H1 (cell line): ENCODE data around the gene IL1R1. TPM values are rescaled to one million over a fixed set of nuclear protein-coding genes. Genes with fewer than 3 reads are reported as not detected.

Experiments used
- CTCF ChIA-PET: fragments of 300-600 bp; sonication (Branson Sonifier 250); formaldehyde crosslinking; loops from one replicate; lab custom pipeline; 2021; ENCODE audit not compliant: partially characterized antibody; lab: Charles Lee
- POLR2A ChIA-PET: fragments of 300-600 bp; sonication (Branson Sonifier 250); formaldehyde crosslinking; loops from one replicate; lab custom pipeline; 2021; ENCODE audit warnings: inconsistent platforms; ENCODE audit not compliant: partially characterized antibody; lab: Charles Lee
- DNase-seq, 2 experiments: peaks; one replicate each; pipeline versions ENCODE4 v3.0.0 to v3.0.0-alpha.2; 2010 to 2022; ENCODE audit warnings: low spot score in 2 of 2, low read depth in 1 of 2, mixed read lengths in 1 of 2
- FAIRE-seq: peaks from 2 replicates; lab custom pipeline; 2011; peaks lifted over from hg19 to GRCh38; lab: Jason Lieb, UNC
- H2AFZ ChIP-seq: 2 replicates; pipeline ENCODE4 v1.8.1; 2012; ENCODE audit warnings: low read length, inconsistent platforms
- H2AK5ac ChIP-seq: 2 replicates; pipeline ENCODE4 v1.6.1; 2013; ENCODE audit warnings: low read depth, low read length
- H2BK120ac ChIP-seq: replicated peaks from 2 replicates; pipeline ENCODE3; 2013; ENCODE audit warnings: low read depth, low read length, inconsistent platforms
- H2BK12ac ChIP-seq: 2 replicates; pipeline ENCODE4 v1.6.1; 2013; ENCODE audit warnings: low read depth, low read length
- H2BK15ac ChIP-seq: 2 replicates; pipeline ENCODE4 v1.6.1; 2013; ENCODE audit warnings: low read length
- H2BK20ac ChIP-seq: 2 replicates; pipeline ENCODE4 v1.6.1; 2013; ENCODE audit warnings: low read length
- H2BK5ac ChIP-seq: 2 replicates; pipeline ENCODE4 v1.6.1; 2013; ENCODE audit warnings: low read depth, low read length
- H3K14ac ChIP-seq: 2 replicates; pipeline ENCODE4 v1.6.1; 2013; ENCODE audit warnings: inconsistent platforms; ENCODE audit not compliant: insufficient read length
- H3K18ac ChIP-seq: 2 replicates; pipeline ENCODE4 v1.6.1; 2013; ENCODE audit warnings: low read length; ENCODE audit errors: extremely low read depth
- H3K23ac ChIP-seq: 2 replicates; pipeline ENCODE4 v1.6.1; 2013; ENCODE audit warnings: inconsistent platforms; ENCODE audit not compliant: insufficient read length
- H3K23me2 ChIP-seq: 2 replicates; pipeline ENCODE4 v1.6.1; 2013; ENCODE audit warnings: low read depth, low read length
- H3K27ac ChIP-seq: 2 replicates; pipeline ENCODE4 v1.6.1; 2011; ENCODE audit warnings: low read depth, low read length, inconsistent platforms
- H3K27me3 ChIP-seq, 4 experiments: replicated peaks in 1 of 4; 1 replicate in 1 of 4; 2 replicates in 3 of 4; pipeline versions ENCODE4 v1.6.1 to v1.8.1; 2011 to 2013; ENCODE audit warnings: low read length in 3 of 4, mild to moderate bottlenecking in 3 of 4, inconsistent platforms in 2 of 4, mixed read lengths in 2 of 4, moderate library complexity in 1 of 4; ENCODE audit not compliant: control insufficient read depth in 3 of 4, insufficient read depth in 3 of 4; ENCODE audit errors: extremely low read depth in 1 of 4
- H3K36me3 ChIP-seq, 4 experiments: 2 replicates each; pipeline versions ENCODE4 v1.6.1 to v1.8.1; 2011 to 2013; ENCODE audit warnings: mild to moderate bottlenecking in 4 of 4, low read length in 3 of 4, moderate library complexity in 2 of 4, control low read depth in 1 of 4, inconsistent platforms in 1 of 4; ENCODE audit not compliant: insufficient read depth in 4 of 4, control insufficient read depth in 2 of 4
- H3K4ac ChIP-seq: replicated peaks from 2 replicates; pipeline ENCODE3; 2013; ENCODE audit warnings: low read length, low read depth, mixed read lengths, inconsistent platforms; ENCODE audit not compliant: insufficient read length
- H3K4me1 ChIP-seq, 4 experiments: replicated peaks in 1 of 4; 1 replicate in 1 of 4; 2 replicates in 3 of 4; pipeline versions ENCODE4 v1.6.1 to v1.8.1; 2011 to 2013; ENCODE audit warnings: low read length in 3 of 4, inconsistent platforms in 2 of 4, mixed read lengths in 1 of 4; ENCODE audit not compliant: insufficient read depth in 4 of 4, control insufficient read depth in 3 of 4
- H3K4me2 ChIP-seq, 2 experiments: 2 replicates each; pipeline versions ENCODE4 v1.6.1 to v1.8.1; 2011 to 2013; ENCODE audit warnings: low read depth in 2 of 2, low read length in 2 of 2, control low read depth in 1 of 2, inconsistent platforms in 1 of 2, mild to moderate bottlenecking in 1 of 2; ENCODE audit not compliant: insufficient read depth in 1 of 2
- H3K4me3 ChIP-seq, 4 experiments: fragments of 200-600, 300-600 bp in 1 of 4; sonication (generic), shearing (Covaris generic), sonication (Bioruptor Twin) in 1 of 4; 2 replicates each; pipeline versions ENCODE4 v1.5.1 to v1.8.1; 2011 to 2016; ENCODE audit warnings: low read length in 4 of 4, low read depth in 3 of 4, control low read depth in 2 of 4, inconsistent platforms in 2 of 4, mild to moderate bottlenecking in 2 of 4, mixed read lengths in 1 of 4, moderate library complexity in 1 of 4; ENCODE audit not compliant: insufficient read depth in 2 of 4; ENCODE audit errors: extremely low read depth in 1 of 4
- H3K56ac ChIP-seq: replicated peaks from 2 replicates; pipeline ENCODE3; 2013; ENCODE audit warnings: low read depth, mild to moderate bottlenecking, mixed read lengths, low read length, inconsistent platforms; ENCODE audit not compliant: insufficient read length
- H3K79me1 ChIP-seq: 2 replicates; pipeline ENCODE4 v1.6.1; 2013; ENCODE audit warnings: low read depth, low read length, control low read depth
- H3K79me2 ChIP-seq, 2 experiments: 2 replicates each; pipeline versions ENCODE4 v1.6.1 to v1.8.1; 2012 to 2013; ENCODE audit warnings: low read length in 2 of 2, mild to moderate bottlenecking in 2 of 2, inconsistent platforms in 1 of 2; ENCODE audit not compliant: insufficient read depth in 2 of 2, control insufficient read depth in 1 of 2
- H3K9ac ChIP-seq, 4 experiments: replicated peaks in 1 of 4; 1 replicate in 1 of 4; 2 replicates in 3 of 4; pipeline versions ENCODE4 v1.6.1 to v1.8.1; 2011 to 2013; ENCODE audit warnings: low read depth in 3 of 4, low read length in 3 of 4, control low read depth in 2 of 4, mild to moderate bottlenecking in 2 of 4, moderate library complexity in 2 of 4, inconsistent platforms in 1 of 4; ENCODE audit errors: extremely low read depth in 1 of 4
- H3K9me3 ChIP-seq, 2 experiments: 2 replicates each; pipeline versions ENCODE4 v1.6.1 to v1.8.1; 2012 to 2013; ENCODE audit warnings: mild to moderate bottlenecking in 2 of 2, moderate library complexity in 2 of 2, control low read depth in 1 of 2, inconsistent platforms in 1 of 2, low read depth in 1 of 2, low read length in 1 of 2, mixed read lengths in 1 of 2; ENCODE audit not compliant: insufficient read depth in 2 of 2
- H4K20me1 ChIP-seq, 2 experiments: replicated peaks in 1 of 2; 2 replicates each; pipeline versions ENCODE3 to v1.8.1; 2011 to 2013; ENCODE audit warnings: inconsistent platforms in 2 of 2, low read length in 2 of 2, mild to moderate bottlenecking in 1 of 2; ENCODE audit not compliant: insufficient read depth in 2 of 2, control insufficient read depth in 1 of 2
- H4K5ac ChIP-seq: 2 replicates; pipeline ENCODE4 v1.6.1; 2013; ENCODE audit warnings: low read length, low read depth, mixed read lengths, inconsistent platforms; ENCODE audit not compliant: insufficient read length
- H4K8ac ChIP-seq: 2 replicates; pipeline ENCODE4 v1.8.0; 2013; ENCODE audit warnings: mild to moderate bottlenecking, moderate library complexity, low read length, inconsistent platforms; ENCODE audit not compliant: insufficient read depth; ENCODE audit errors: extremely low read depth
- H4K91ac ChIP-seq: replicated peaks from 2 replicates; pipeline ENCODE3; 2013; ENCODE audit warnings: low read length, mixed read lengths, inconsistent platforms; ENCODE audit not compliant: insufficient read length
- ASH2L ChIP-seq: fragments of 200-600, 300-600 bp; sonication (generic); IDR thresholded peaks from one replicate; pipeline ENCODE4 v1.7.1; 2017; ENCODE audit warnings: low read length
- CBX8 ChIP-seq: fragments of 300-800, 300-1000 bp; sonication (generic); IDR thresholded peaks from 2 replicates; pipeline ENCODE4 v1.7.1; 2016; ENCODE audit warnings: low read depth, low read length, borderline replicate concordance
- CEBPB ChIP-seq: IDR thresholded peaks from 2 replicates; pipeline ENCODE4 v1.6.1; 2012; ENCODE audit warnings: low read depth, low read length
- CREB1 ChIP-seq: IDR thresholded peaks from 2 replicates; pipeline ENCODE4 v1.6.1; 2012; ENCODE audit warnings: inconsistent platforms
- JUND ChIP-seq: IDR thresholded peaks from 2 replicates; pipeline ENCODE4 v1.6.1; 2011; ENCODE audit warnings: mild to moderate bottlenecking, improper control_type of control experiment, low read length
- KDM4A ChIP-seq: IDR thresholded peaks from one replicate; pipeline ENCODE4 v1.7.1; 2012; ENCODE audit warnings: low read depth, mild to moderate bottlenecking, moderate library complexity, low read length, inconsistent platforms; ENCODE audit not compliant: severe bottlenecking
- SAP30 ChIP-seq: fragments of 300-600 bp; sonication (generic); IDR thresholded peaks from 2 replicates; pipeline ENCODE4 v1.7.1; 2012; ENCODE audit warnings: low read length, moderate library complexity, mild to moderate bottlenecking, inconsistent platforms; ENCODE audit not compliant: insufficient read depth, insufficient replicate concordance
- TCF12 ChIP-seq: IDR thresholded peaks from 2 replicates; pipeline ENCODE4 v1.6.1; 2011; ENCODE audit warnings: low read depth, mild to moderate bottlenecking, low read length
- whole genome bisulfite sequencing, 2 experiments: shearing (Covaris generic) in 1 of 2; methylation state at CpG; one replicate each; pipeline versions ENCODE4 v1.1.6 to v1.1.7; 2013 to 2015; ENCODE audit warnings: low lambda C conversion rate in 2 of 2, mixed read lengths in 2 of 2, inconsistent platforms in 1 of 2, low coverage in 1 of 2, missing lambda C conversion rate in 1 of 2; ENCODE audit not compliant: insufficient replicate concordance in 2 of 2, insufficient coverage in 1 of 2, insufficient read length in 1 of 2; ENCODE audit errors: extremely low coverage in 1 of 2, missing lambda C conversion rate in 1 of 2; 5-methylcytosine and 5-hydroxymethylcytosine counted together
- polyA plus RNA-seq, 7 experiments: library from polyadenylated mRNA; depleted of rRNA in 3 of 7; stranded (reverse) in 5 of 7; unstranded in 2 of 7; fragments of >200 nt in 5 of 7; fragments of 200-250 nt in 2 of 7; gene quantifications; 1 replicate in 5 of 7; 2 replicates in 1 of 7; 4 replicates in 1 of 7; pipeline versions ENCODE4 v1.2.1 to v1.2.3, GENCODE V29; 2011 to 2013; ENCODE audit warnings: missing spikeins in 2 of 7, mixed read lengths in 2 of 7
- total RNA-seq: library from RNA; stranded (reverse); fragmentation: NEBNext Ultra II Directional; extraction: Animal tissue kit (Norgen Biotek cat#: 25700); gene quantifications from 2 replicates; pipeline ENCODE4 v1.2.1, GENCODE V29; 2021

Gene IL1R1
- total and polyA plus RNA-seq, 2 of the 8 experiments (the other 6 are each of a cell fraction or from before 2014, with no cell fraction given): 0.34 to 0.47 TPM

DNA sequence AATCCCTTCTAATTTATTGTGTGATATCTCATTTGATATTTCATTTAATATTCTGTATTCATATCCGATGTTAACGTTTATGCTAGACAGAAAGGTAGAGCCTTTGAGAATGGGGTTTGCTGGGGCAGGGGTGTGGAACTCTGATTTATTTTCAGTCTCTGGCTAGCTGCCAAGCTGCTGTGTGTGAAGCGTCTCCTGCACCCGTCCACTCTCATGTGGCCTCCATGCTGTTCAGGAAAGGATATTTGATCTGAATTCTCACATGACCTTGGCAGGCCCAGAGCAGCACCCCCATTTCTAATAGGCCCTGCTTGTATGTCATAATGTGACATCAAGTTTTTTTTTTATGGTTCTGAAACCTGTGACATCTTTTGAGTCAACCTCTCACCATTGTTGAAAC lies 1.6 kb downstream of the IL1R1 start:
- Histone ChIP-seq H4K91ac (no peak overlapping the region), H2BK20ac (no peak overlapping the region), H2BK120ac (no peak overlapping the region), H3K14ac (no peak overlapping the region), H4K20me1 (no peaks in the 10 kb centered on the region), H2AK5ac (no peak overlapping the region), H3K36me3 (no peaks in the 10 kb centered on the region), H3K27me3 (peaks cover 6 to 37% (median 25%) of the 10 kb centered on the region in 4 experiments), H4K5ac (no peak overlapping the region), H3K27ac (no peak overlapping the region), H3K9ac (no peak overlapping the region), H2BK12ac (no peak overlapping the region), H3K4me3 (no peak overlapping the region), H2BK5ac (no peak overlapping the region), H3K18ac (no peak overlapping the region), H3K23me2 (peaks cover 4% of the 10 kb centered on the region), H3K23ac (no peak overlapping the region), H2AFZ (no peak overlapping the region), H3K79me1 (no peaks in the 10 kb centered on the region), H2BK15ac (no peak overlapping the region), H3K56ac (no peak overlapping the region), H3K4me1 (peaks cover 0 to 8% (median under 1%) of the 10 kb centered on the region in 4 experiments; a peak in 4 of 7 replicates), H3K4ac (no peak overlapping the region), H3K9me3 (peaks cover 3 to 12% of the 10 kb centered on the region in 2 experiments; a peak in 2 of 4 replicates), H4K8ac (no peak overlapping the region), H3K4me2 (no peak overlapping the region), H3K79me2 (no peaks in the 10 kb centered on the region)
- DNase-seq (no peak), FAIRE-seq (no peak)
- ChIA-PET POLR2A (no interaction called here), CTCF (interaction anchor here (1.0 kb wide), 1 partner anchor 23 kb away, joined by 3 read pairs; no protein-coding TSS in a partner anchor)
- 86% methylated on average over 4 of the region's 4 CpGs; no CpG with 5 or more reads in 1 of the 2 experiments for WGBS, 2 experiments
- TF ChIP-seq KDM4A (no peak), CBX8 (no peak), CREB1 (no peak), JUND (no peak), TCF12 (no peak), CEBPB (no peak), SAP30 (no peak), ASH2L (no peak)
